GM18519 (cell line): ENCODE results near the gene POLRMT.

ENCODE experiments used
- ATAC-seq: cut with Tn5 transposase; IDR thresholded peaks from one replicate; pipeline ENCODE4 v1.9.1; 2021; ENCODE audit warnings: mild to moderate bottlenecking, moderate library complexity; ENCODE audit not compliant: unreplicated experiment, low FRiP score

Gene POLRMT

GRCh38 chr19:583198-583967 is 50.0 kb downstream of the POLRMT start:
- ATAC-seq: no peak

GRCh38 chr19:582497-583197 is 50.7 kb downstream of the POLRMT start:
- ATAC-seq: no peak

- ATAC-seq: no peak
Observed at GRCh38 chr19:581399-582111, 51.8 kb downstream of the POLRMT start.

- ATAC-seq: no peak
Observed at GRCh38 chr19:580274-580835, 53.0 kb downstream of the POLRMT start.

- no peak for ATAC-seq
Observed at GRCh38 chr19:579842-580155, 53.5 kb downstream of the POLRMT start.

GRCh38 chr19:579111-579841 is 54.1 kb downstream of the POLRMT start:
- no peak for ATAC-seq

- ATAC-seq: no peak
Observed at GRCh38 chr19:577439-578392, 55.6 kb downstream of the POLRMT start.

- no peak for ATAC-seq
Observed at GRCh38 chr19:576768-577438, 56.4 kb downstream of the POLRMT start.

GRCh38 chr19:575527-576506 is 57.5 kb downstream of the POLRMT start:
- ATAC-seq: no peak

GRCh38 chr19:574658-575526 is 58.4 kb downstream of the POLRMT start:
- no peak for ATAC-seq

GRCh38 chr19:573519-573825 is 59.9 kb downstream of the POLRMT start:
- ATAC-seq: no peak

GRCh38 chr19:572743-573518 is 60.4 kb downstream of the POLRMT start:
- ATAC-seq: no peak

- ATAC-seq: peak; percentile 74
Observed at GRCh38 chr19:572140-572742, 61.1 kb downstream of the POLRMT start, which contains the start of gene BSG. TSS of gene BSG (plus strand) at chr19:572596. CDS start at chr19:572635, 39 bp downstream.

- ATAC-seq: no peak
Observed at GRCh38 chr19:571566-571974, 61.8 kb downstream of the POLRMT start.

- ATAC-seq: no peak
Observed at GRCh38 chr19:570937-571565, 62.3 kb downstream of the POLRMT start.
